Right renal cortex interstitium (tissue), 3 donors: ENCODE data around the gene PNPLA6. TPM values are rescaled to one million over a fixed set of nuclear protein-coding genes. Genes with fewer than 3 reads are reported as not detected.
"Not testable (repeated sequence)": the region's sequence is repeated elsewhere in the genome, so short reads cannot be mapped to it uniquely, and the experiment has no call there.

Experiments used
- DNase-seq, 3 donors: peaks; one replicate each; pipeline ENCODE4 v3.0.0-alpha.2; 2013; ENCODE audit warnings: low read depth in 3 of 3, low spot score in 2 of 3
- polyA plus RNA-seq, 3 donors: library from polyadenylated mRNA; unstranded; fragments of 120-200 nt; gene quantifications; one replicate each; pipeline ENCODE4 v1.2.1, GENCODE V29; 2013; ENCODE audit not compliant: insufficient read length in 3 of 3

Gene PNPLA6
- polyA plus RNA-seq, 3 donors = 29.4 to 39.1 (median 32.5) TPM

- DNase-seq = peak; percentile 80 to 91 (median 86)
These were observed 15.7 kb downstream of the PNPLA6 start for GRCh38 chr19:7550987-7551761.

- no peak for DNase-seq
These were observed 17.3 kb downstream of the PNPLA6 start for GRCh38 chr19:7552781-7553180.

- no peak for DNase-seq
These were observed 19.0 kb downstream of the PNPLA6 start for GRCh38 chr19:7554565-7554964.

DNA sequence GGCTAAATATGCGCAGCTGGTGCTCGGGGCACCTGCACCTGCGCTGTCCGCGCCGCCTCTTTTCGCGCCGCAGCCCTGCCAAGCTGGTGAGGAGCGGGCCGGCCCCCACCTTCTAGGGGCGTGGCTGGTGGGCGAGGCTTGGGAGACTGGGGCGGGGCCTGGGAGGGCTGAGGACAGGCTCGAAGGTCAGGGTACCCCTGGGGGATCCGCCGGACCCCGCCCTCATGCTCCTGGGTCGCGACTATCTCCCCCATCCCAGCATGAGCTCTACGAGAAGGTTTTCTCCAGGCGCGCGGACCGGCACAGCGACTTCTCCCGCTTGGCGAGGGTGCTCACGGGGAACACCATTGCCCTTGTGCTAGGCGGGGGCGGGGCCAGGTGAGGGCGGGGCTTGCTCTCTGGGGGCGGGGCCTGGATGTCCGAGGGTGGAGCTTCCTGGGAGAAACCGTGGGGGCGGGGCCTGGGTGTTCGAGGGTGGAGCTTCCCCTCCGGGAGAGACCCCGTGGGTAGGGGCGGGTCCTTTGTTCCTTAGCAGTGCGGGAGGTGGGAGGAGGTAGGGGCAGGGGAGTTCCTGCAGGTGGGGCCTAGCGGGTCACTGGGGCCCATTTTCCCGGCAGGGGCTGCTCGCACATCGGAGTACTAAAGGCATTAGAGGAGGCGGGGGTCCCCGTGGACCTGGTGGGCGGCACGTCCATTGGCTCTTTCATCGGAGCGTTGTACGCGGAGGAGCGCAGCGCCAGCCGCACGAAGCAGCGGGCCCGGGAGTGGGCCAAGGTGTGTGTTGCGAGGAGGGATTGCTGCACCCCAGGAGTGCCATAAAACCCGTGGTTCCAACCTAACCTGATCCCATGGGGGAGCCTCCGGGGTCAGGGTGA is 19.7 kb downstream of the PNPLA6 start:
- DNase-seq = no peak

- no peak for DNase-seq
These were observed 21.3 kb downstream of the PNPLA6 start for GRCh38 chr19:7556696-7557315.

DNA sequence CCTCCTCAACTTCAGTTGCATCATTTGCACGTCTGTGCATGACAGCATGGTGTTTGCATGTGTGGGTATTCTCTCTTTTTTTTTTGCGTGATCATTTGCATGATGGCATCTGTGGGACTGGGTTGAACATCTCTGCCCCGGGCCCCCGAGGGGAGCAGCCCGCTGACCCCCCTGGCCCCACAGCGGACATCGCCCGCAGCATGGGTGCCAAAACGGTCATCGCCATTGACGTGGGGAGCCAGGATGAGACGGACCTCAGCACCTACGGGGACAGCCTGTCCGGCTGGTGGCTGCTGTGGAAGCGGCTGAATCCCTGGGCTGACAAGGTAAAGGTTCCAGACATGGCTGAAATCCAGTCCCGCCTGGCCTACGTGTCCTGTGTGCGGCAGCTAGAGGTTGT is 23.1 kb downstream of the PNPLA6 start:
- no peak for DNase-seq

DNA sequence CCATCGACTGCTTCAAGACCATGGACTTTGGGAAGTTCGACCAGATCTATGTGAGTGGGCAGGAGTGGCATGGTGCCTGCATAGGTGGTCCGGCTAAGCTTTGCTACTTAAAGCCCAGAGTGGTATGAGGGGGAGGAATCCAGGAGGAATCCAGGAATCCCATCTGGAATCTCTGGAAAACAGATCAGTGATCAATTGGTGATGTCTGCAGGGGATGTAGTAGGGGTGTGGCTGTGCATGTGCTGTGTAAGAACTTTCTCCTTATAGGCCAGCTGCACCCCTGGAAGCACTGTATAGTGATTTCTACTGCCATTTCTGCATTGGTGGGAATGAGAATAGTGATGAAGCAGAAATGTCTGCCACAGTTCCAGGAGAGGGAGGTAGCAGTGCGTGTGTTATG is 23.6 kb downstream of the PNPLA6 start:
- DNase-seq = no peak

DNA sequence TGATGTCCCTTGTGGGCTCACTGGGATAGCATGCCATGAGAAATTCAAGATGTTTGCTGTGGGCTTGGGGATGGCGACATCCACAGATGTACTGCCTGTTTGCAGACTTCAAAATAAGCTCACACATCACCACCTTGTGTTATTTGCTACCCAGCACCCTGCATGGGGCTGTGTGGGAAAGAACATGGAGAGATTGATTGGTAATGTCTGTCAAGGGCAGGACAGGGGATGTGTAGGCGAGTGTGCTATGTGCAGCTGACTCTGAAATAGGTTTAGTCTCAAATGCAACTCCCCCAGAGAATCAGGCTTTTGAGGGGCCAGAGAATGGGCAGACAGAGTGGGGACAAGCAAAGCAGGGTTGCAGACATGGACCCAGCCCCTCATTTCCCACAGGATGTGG is 24.7 kb downstream of the PNPLA6 start:
- DNase-seq = no peak

DNA sequence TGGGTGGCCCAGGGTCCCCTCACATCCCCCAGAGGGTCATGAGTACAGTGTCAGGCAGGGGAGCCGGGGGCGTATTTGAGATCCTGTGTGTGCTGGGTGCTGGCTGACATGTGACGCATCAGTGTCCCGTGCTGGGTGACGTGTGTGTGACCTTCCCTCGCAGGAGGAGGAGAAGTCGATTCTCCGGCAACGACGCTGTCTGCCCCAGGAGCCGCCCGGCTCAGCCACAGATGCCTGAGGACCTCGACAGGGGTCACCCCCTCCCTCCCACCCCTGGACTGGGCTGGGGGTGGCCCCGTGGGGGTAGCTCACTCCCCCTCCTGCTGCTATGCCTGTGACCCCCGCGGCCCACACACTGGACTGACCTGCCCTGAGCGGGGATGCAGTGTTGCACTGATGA is 25.8 kb downstream of the PNPLA6 start:
- no peak for DNase-seq

- DNase-seq = no peak
These were observed 27.3 kb downstream of the PNPLA6 start for GRCh38 chr19:7562646-7563393.

DNA sequence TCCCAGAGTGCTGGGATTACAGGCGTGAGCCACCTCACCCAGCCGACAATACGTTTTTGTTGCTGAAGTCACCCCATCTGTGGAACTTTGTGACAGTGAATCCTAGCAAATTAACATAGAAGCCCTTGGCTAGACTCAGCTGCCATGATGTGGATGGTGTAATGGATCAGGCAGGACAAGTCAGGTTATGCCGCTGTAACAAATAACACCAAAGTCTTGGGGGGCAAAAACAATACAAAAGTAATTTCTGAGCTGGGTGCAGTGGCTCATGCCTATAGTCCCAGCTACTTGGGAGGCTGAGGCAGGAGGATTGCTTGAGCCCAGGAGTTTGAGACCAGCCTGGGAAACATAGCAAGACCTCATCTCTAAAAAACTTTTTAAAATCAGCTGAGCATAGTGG is 29.3 kb downstream of the PNPLA6 start:
- no peak for DNase-seq

GRCh38 chr19:7565332-7565731 is 29.8 kb downstream of the PNPLA6 start:
- no peak for DNase-seq

GRCh38 chr19:7570761-7571160 is 35.2 kb downstream of the PNPLA6 start:
- DNase-seq = no peak

GRCh38 chr19:7575434-7576040 is 40.0 kb downstream of the PNPLA6 start:
- DNase-seq = no peak

DNA sequence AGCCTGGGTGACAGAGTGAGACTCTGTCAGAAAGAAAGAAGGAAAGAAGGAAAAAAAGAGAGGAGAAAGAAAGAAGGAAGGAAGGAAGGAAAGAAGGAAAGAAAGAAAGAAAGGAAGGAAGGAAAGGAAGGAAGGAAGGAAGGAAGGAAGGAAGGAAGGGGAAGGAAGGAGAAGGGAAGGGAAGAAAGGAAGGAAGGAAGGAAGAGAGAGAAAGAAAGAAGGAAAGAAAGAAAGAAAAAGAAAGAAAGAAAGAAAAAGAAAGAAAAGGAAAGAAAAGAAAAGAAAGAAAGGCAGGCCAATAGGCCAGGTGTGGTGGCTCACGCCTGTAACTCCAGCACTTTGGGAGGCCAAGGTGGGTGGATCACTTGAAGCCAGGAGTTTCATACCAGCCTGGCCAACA is 41.9 kb downstream of the PNPLA6 start:
- not testable (repeated sequence) for DNase-seq

DNA sequence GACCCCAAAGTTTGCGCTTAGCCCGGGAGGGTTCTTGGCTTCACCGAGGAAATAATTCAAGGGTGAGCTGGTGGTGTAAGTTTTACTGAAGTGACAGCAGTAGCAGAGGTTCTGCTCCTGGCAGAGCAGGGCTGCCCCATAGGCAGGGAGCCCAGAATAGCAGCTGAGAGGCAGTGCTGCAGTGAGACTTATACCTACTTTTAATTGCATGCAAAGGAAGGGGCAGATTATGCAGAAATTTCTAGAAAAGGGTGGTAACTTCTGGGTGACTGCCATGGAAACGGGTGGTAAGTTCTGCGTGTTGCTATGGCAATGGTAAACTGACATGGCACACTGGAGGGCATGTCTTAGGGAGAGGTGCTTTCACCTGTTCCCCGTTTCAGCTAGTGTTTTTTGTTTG is 42.6 kb downstream of the PNPLA6 start:
- DNase-seq = no peak

DNA sequence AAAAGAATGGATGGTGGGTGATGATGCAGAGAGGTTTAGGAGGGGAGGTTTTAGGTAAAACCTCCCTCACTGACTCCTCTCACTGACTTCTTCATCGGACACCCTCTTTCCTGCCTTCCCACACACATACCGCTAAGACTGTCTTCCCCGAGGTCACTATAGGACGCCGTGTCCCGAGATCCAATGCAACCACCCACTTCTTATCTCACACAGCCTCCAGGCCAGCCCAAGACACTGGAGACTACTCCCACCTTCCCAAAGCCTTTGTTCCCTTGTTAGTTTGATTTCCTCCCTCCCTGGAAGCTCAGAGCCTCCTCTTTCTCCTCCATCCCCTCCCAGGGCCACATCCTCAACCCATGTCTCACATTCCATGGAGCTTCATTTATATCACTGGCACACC is 43.7 kb downstream of the PNPLA6 start:
- no peak for DNase-seq

DNA sequence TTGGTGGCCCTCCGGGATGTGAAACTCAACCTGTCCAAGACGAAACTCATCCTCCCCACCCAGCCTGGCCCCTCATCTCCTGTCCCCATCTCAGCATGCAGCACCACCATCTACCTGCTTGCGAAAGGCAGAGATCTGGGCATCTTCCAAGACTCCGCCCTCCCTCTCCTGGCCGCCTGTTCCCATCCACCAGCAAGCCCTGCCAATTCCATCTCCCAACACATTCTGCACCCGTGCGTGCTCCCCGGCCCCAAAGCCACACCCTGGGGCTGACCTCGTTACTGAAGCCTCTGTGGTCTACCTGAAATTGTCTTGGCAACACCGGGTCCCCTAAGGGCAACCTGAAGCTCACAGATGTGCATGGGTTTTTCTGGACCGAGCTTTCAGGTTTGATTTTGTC is 46.9 kb downstream of the PNPLA6 start:
- no peak for DNase-seq

- DNase-seq = no peak
These were observed 54.3 kb downstream of the PNPLA6 start for GRCh38 chr19:7589822-7590221.

GRCh38 chr19:7590256-7590655 is 54.7 kb downstream of the PNPLA6 start:
- DNase-seq = no peak
